GM18861 (cell line): Measurements from ENCODE around the gene TYW1.
"Not testable (repeated sequence)": the region's sequence is repeated elsewhere in the genome, so short reads cannot be mapped to it uniquely, and the experiment has no call there.

Experiments
- ATAC-seq: cut with Tn5 transposase; IDR thresholded peaks from one replicate; pipeline ENCODE4 v1.9.1; 2021; ENCODE audit not compliant: unreplicated experiment

The TYW1 gene

GRCh38 chr7:66994051-66994450 lies 2.6 kb upstream of the TYW1 start:
- ATAC-seq, result not testable (repeated sequence)

DNA sequence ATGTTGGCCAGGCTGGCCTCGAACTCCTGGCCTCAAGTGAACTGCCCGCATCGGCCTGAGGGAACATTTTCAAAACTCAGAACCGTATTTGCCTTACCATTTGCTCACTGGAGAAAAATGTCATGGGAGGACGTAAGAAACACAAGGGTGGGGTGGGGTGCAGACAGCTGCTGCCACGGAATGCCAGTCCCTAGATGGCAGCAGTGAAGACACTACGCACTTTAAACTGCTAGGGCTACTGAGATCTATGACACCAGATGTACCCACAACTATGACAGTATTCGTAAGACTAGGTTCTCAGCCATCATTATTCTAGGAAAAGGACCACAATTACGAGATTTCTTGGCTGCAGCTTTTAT lies 2.0 kb upstream of the TYW1 start:
- peak; percentile 36 for ATAC-seq

- peak; percentile 65 for ATAC-seq
Measured at GRCh38 chr7:66995050-66995776, 1.4 kb upstream of the TYW1 start, which contains the start of gene SBDS. SBDS (minus strand) TSS chr7:66995586; CDS start chr7:66995417, 169 bp downstream.

DNA sequence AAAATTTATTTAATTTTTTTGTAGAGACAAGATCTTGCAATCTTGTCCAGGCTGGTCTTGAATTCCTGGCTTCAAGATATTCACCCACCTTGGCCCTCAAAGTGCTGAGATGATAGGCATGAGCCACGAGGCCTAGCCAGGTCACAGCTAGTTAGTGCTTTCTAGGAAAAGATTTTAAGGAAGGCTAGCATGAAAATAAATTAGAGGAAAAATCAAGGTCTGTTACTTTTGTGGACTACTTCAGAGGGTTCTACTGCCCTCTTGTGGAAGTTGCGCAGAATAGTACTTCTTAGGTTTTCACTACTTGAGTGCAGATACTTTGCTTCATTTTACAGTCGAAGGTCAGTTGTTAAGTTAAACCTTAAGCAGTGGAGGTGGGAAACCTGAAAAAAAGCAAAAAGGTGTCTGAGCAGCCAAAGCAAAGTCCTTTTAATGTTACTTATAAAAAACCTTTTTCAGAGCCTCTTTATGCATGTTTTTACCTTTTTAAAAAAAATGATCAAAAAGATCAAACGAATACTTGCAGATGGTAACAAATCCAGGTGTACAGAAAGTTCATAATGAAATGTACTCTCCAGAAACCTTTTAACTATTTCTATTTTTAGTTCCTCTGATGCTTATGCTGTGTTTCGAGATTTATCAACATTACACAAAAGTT lies 4.1 kb downstream of the TYW1 start:
- not testable (repeated sequence) for ATAC-seq

- not testable (repeated sequence) for ATAC-seq
Measured at GRCh38 chr7:67004145-67004544, 7.5 kb downstream of the TYW1 start.

GRCh38 chr7:67006965-67007364 lies 10.3 kb downstream of the TYW1 start:
- no peak for ATAC-seq

- ATAC-seq, result no peak
Measured at GRCh38 chr7:67008260-67008659, 11.6 kb downstream of the TYW1 start.

GRCh38 chr7:67009677-67010076 lies 13.0 kb downstream of the TYW1 start:
- not testable (repeated sequence) for ATAC-seq

- ATAC-seq, result not testable (repeated sequence)
Measured at GRCh38 chr7:67014076-67014622, 17.5 kb downstream of the TYW1 start.

DNA sequence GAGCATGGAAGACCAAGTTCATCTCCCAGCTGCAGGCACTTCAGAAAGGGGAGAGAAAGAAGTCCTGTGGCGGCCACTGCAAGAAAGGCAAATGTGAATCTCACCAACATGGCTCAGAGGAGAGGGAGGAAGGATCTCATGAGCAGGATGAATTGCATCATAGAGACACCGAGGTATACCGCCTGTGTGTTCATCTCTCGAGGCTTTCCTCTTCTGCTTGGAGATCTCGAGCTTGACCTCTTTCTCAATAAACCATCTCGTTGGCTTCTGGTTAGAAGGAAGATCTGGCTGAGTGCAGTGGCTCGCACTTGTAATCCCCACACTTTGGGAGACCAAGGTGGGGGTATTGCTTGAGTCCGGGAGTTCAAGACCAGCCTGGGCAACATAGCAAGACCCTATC lies 21.3 kb downstream of the TYW1 start:
- ATAC-seq, result not testable (repeated sequence)

DNA sequence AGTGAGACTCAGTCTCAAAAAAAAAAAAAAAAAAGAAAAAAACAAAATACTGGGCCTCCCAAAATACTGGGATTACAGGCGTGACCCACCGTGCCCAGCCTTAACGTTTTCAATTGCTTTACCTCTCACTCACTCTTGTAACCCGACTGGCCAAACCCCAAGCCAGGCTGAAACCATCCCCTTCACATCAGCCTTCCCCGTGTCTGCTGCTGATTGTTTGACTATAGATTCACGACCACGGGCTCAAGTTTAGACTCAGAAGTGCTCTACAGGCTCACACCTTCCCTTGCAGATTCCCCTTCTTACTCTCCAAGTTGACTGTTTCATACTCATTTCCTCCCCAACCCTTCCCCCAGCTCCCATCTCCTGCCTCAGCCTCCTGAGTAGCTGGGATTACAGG lies 22.3 kb downstream of the TYW1 start:
- no peak for ATAC-seq

DNA sequence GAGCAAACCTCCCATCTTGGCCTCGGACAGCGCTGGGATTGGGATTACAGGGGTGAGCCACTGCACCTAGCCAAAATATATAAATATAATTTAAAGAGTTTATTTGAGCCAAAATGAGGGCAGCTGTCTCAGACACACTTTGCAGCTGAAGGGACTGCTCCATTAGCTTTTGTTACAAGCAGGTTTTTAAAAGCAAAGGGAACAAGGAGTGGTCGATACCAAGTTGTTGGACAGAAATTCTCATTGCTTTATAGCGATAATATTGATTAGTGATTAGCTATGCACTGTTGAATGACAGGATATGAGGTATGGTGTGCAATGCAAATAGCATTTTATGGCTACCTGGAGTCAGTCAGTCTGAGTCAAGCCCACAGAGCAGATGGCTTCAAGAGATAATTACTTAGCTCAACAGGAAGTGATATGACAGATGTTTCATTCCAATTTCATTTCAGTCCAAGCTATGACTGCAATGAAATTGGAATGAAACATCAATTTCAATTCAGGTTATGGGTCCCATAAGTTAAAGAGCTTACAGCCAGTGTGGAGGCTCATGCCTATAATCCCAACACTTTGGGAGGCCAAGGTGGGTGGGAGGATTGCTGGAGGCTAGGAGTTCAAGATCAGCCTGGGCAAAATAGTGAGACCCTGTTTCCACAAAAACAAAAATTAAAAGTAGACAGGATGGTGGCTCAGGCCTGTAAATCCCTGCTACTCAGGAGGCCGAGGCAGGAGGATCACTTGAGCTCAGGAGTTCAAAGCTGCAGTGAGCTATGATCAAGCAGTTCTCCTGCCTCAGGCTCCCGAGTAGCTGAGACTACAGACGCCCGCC lies 23.1 kb downstream of the TYW1 start:
- no peak for ATAC-seq

GRCh38 chr7:67021260-67021659 lies 24.6 kb downstream of the TYW1 start:
- ATAC-seq, result no peak

DNA sequence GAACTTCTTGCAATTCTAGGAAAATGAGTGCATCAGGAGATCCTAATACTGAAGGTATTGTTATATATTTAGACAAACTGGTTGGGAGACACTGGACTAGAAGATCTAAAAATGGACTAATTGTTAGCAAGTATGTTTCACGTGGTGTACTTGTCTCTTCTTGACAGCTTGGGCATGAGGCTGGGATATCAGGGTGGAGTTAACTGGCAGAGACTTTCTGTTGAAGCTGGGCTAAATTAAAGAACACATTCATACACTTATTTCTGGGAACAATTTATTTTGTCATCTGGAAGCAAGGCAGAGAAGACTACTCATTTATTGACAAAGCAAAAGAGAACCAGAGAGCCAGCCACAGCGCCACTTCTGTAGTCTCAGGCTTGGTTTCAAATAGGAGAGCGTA lies 25.9 kb downstream of the TYW1 start:
- no peak for ATAC-seq

DNA sequence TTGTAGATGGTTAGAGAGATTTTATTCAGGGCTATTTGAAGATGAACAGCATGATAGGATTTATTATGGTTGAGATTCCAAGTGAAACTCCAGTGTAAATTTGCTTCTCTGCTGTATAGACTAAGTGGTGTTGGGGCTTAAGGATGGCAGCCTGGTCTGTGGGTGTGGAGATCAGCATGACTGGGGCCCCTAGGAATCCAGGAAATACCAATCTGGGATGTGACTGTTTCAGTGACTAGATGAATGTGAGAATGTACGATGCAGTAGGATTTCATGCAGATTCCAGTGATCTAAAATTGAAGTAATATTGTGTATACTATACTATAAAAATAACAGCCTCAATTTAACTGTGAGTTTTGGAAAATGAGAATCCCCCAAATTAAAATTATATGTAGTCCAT lies 28.8 kb downstream of the TYW1 start:
- not testable (repeated sequence) for ATAC-seq

GRCh38 chr7:67031685-67032084 lies 35.1 kb downstream of the TYW1 start:
- not testable (repeated sequence) for ATAC-seq

DNA sequence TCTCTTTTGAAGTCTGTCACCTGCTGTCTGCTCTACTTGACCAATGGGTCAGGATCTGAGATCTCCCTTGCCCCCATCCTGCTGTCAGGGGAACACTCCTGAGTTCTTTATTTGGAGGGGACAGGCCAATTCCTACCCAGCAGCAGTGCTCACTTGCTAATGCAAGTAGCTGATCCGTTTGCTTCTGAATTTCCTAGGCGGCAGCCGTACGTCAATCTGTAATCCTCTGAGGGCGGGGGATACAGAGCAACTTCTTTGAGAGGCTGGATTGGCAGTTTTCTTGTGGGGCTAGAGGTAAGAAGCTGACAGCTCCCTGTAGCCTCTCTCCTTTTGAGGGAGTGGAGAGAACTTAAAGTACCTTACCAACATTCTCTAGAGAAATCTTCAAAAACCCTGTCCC lies 36.6 kb downstream of the TYW1 start:
- no peak for ATAC-seq

GRCh38 chr7:67036432-67037395 lies 40.1 kb downstream of the TYW1 start:
- ATAC-seq, result not testable (repeated sequence)

DNA sequence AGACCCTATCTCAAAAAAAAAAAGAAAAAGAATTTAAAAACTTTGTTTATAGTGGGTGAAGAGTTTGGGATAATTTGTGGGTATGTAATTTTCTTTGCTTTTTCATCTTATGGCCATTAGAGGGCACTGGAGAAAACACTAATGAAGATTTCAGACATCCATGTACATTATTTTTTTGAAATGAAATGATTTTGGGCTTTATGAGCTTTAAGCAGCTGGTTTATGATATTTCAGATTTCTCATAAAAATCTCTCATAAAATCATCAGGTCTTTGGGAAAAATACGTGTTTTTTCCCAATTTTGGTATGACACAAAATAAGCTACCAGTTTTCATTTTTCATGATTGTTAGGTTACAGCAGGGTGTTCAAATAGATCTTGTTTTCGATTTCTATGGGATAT lies 44.2 kb downstream of the TYW1 start:
- ATAC-seq, result not testable (repeated sequence)
